8988T (cell line): ENCODE data around the gene ADISSP.
A peak's percentile ranks its signal among the peaks of the same experiment; 100 is the strongest.

Experiments used
- DNase-seq: peaks from one replicate; pipeline ENCODE4 v3.0.0; 2011

The ADISSP gene

GRCh38 chr20:3711484-3711941 is 56.0 kb downstream of the ADISSP start:
- DNase-seq: no peak

- peak; percentile 90 for DNase-seq
Observed at GRCh38 chr20:3710703-3711483, 56.7 kb downstream of the ADISSP start.

GRCh38 chr20:3710011-3710466 is 57.5 kb downstream of the ADISSP start:
- DNase-seq: peak; percentile 41

DNA sequence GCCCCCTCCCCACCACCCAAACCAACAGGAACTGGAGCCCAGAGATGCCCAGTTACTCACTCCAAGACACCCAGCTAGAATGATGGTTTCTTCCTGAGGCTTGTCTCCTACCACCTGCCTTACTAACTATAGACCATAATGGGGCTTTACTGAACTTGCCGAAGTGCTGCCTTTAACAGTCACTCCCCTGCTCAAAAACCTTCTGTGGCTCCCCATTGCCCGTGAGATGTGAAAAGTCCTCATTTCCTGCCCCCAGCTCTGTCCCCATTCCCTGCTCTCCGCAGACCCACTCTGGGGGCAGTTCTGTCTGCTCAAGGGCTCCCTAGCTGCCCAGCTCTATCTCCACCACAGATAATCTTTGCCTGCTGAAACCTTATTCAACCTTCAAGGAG is 60.0 kb downstream of the ADISSP start:
- peak; percentile 7 for DNase-seq

DNA sequence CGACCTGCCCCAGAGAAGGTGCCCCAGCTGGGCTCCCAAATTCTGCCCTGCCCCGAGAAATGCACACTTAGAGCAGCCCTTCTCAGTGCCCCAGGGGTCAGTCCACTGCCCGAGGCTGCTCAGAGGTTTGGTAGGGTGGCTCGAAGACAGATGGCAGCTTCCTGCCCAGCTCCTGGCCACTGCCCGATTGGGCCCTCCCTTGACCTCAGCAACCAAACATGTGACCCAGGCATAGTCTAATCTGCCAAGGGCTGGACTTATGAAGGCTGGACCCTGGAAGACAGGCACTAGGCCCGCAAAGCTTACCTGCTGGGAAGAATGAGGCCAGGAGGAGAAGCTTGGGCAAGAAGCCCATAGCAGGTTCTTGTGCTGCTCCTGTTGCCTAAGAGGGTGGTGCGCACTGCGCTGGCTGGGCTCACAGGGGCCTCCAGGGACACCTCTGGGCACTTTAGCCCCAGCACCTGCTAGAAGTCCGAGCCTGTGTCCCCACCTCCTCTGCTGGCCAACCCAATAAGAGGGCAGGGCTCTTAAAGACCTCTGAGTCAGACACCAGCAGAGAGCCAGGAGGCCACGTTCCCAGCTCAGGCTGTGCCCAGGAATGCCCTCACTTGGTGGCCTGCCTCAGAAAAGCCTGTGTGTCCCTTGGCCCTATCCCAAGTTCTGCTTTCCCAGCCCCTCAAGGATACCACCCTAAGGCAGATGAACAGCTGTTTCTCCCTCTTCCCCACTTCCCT is 60.6 kb downstream of the ADISSP start:
- DNase-seq: peak; percentile 6

- peak; percentile 2 for DNase-seq
Observed at GRCh38 chr20:3705970-3706739, 61.4 kb downstream of the ADISSP start.

DNA sequence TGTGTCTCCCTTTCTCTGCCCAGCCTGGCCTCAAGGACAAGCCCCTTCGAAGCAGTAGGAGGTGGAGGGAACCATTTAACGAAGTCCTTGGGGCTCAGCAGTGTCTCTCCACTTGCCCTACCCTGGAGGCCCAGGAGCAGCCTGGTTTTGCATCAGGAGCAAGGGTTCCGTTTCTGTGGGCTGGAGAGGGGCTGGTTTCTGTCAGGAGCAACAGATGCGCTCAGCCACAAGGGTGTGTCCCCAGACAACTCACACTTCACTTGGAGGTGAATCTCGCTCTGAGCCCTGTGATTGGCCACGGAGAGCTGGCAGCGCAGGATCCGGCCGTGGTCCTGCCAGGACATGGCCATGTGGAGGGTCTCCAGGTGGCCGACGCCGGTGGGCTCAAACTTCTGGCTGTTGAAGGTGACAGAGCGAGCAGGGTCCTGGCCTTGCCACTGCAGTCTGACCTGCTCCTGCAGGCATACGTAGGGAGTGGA is 62.0 kb downstream of the ADISSP start:
- DNase-seq: peak; percentile 6

GRCh38 chr20:3704087-3704486 is 63.5 kb downstream of the ADISSP start:
- peak; percentile 6 for DNase-seq
